Ramos (cell line): Measurements from ENCODE around the gene CDH22.

ENCODE experiments used
- in situ Hi-C: fragments of 300-500 bp; cut with MboI; formaldehyde crosslinking; loops from one replicate; pipeline ENCODE4 v1.14.3; 2022; ENCODE audit warnings: low sequenced_read_pairs; ENCODE audit not compliant: unreplicated experiment

The CDH22 gene

GRCh38 chr20:46178891-46179290, 129.4 kb downstream of the CDH22 start:
- in situ Hi-C loops = no loop called here

GRCh38 chr20:46177768-46178167, 130.5 kb downstream of the CDH22 start:
- in situ Hi-C loops = no loop called here

DNA sequence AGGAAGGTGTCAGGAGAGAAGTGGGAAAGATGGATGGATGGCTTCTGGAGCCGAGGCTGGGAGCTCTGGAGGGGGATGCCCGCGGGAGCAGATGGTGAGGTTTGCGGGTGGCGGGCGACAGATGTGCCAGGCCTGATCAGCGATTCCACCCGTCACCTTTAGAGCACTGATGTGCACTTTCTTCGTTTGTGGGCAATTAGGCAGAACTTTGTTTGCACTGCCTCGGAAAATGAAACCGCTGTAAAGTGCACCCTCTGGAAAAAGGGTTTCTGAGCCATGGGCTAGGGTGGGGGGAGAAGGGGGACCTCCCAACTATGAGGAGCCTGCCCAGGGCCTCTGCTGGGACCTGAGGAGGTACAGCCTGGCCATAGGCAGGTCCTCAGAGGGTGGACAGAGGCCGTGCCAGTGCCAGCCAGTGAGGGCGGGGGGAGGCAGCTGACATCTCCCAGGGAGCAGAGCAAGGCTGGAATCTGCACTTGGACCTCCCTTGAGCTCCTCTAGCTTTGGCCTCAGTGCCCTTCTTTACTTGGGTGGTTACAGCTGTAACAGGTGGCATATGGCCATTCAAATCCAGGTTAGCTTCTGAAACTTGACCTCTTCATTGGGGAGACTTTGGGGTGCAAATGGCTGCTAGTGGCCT, 131.4 kb downstream of the CDH22 start:
- in situ Hi-C loops = no loop called here

DNA sequence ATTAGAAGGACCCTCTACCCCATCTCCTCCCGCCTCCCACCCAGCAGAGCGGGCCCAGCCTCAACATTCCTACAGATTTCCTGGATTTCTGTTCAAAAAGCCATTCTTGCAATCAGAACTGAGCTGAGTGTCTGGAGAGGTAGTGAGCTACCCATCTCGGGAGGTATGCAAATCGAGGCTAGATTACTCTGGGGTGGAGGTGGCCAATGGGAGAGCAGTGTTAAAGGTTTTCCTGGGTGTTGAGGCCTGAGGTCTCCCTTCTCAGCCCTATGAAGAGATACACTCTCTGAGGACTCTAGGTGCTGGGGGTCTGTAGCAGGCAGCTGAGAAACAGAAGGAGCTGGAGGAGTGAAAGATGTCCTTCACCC, 133.2 kb downstream of the CDH22 start:
- in situ Hi-C loops = no loop called here

- in situ Hi-C loops = no loop called here
These were observed 133.7 kb downstream of the CDH22 start for GRCh38 chr20:46174469-46175126.

- in situ Hi-C loops = no loop called here
These were observed 134.4 kb downstream of the CDH22 start for GRCh38 chr20:46173652-46174468.

DNA sequence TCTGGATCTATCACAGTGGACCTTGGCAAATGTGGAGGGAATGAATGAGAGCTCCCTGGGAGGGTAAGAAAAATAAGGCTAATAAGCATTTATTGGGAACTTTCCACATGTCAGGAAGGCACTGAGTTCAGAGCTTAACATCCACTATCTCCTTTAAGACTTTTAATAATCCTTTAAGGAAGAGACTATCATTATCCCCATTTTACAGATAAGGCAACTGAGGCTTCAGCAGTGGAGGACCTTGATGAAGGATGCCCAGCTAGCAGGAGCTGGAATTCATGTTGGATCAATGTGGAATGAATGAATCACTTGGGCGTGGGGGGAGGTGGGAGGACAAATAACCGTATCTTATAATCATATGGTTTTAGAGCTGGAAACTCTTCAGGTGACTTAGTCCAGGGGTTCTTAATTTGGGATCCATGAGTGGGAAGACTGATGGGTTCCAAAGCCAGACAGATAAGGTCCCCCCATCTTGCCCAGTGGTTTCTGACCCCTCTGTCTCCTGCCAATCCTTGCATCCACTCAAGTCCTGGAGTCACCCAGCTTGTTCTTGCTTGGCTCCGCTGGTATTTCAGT, 135.2 kb downstream of the CDH22 start:
- in situ Hi-C loops = no loop called here

GRCh38 chr20:46172455-46172854, 135.8 kb downstream of the CDH22 start:
- in situ Hi-C loops = no loop called here

GRCh38 chr20:46171909-46172308, 136.4 kb downstream of the CDH22 start:
- in situ Hi-C loops = no loop called here

DNA sequence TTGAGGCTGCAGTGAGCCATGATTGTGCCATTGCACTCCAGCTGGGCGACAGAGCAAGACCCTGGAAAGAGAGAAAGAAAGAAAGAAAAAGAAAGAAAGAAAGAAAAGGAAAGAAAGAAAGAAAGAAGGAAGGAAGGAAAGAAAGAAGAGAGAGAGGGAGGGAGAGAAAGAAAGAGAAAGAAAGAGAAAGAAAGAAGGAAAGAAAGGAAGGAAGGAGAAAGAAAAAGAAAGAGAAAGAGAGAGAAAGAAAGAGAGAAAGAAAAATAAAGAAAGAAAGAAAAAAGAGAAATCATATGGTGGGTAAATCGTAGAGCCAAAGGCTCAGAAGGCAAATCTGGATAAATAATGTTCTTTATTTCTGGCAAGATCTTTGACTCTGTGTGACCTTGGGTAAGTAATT, 136.8 kb downstream of the CDH22 start:
- in situ Hi-C loops = no loop called here

DNA sequence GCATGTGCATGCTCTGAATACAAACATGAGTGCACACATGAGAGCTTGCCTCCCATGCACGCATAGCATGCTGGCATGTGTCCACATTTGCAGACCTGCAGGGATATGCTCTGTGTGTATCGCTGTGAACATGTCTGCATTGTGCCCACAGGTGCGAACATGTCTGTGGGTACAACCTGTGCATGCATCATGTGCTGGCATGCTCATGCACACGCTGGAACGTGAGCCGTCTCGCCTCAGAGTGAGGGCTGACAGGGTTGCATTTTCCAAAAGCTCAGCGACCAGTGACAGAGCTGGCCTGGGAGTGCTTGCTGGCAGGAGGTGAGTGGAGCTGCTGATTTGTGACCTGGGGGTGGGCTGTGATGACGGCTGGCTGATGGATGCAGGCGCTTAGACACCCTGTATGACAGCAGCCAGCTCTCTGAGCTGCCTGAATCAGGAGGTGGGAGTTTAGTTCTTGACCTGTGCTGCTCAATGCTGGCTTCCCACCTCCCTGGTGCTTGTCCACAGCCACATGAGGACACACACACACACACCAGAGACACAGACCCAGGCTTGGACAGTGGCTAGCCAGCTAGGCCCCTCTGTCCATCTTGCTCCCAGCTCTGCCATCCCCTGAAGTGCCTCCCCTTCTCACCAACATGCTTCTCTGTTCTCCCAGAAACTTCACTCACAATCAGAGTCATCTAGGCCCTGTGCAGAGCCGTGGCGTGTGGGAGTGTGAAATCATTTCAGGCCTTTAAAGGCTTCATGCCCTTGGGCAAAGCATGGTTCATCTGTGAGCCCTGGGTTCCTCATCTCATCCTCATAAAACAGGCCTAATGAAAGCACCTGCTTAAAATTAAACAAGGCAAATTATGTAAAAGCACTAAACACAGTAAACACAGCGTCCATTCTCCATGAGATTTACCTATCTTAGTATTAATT, 138.8 kb downstream of the CDH22 start:
- in situ Hi-C loops = no loop called here

GRCh38 chr20:46168438-46168837, 139.9 kb downstream of the CDH22 start:
- in situ Hi-C loops = no loop called here

GRCh38 chr20:46167080-46167479, 141.2 kb downstream of the CDH22 start:
- in situ Hi-C loops = no loop called here

GRCh38 chr20:46164254-46164653, 144.0 kb downstream of the CDH22 start:
- in situ Hi-C loops = no loop called here

GRCh38 chr20:46161921-46162320, 146.4 kb downstream of the CDH22 start:
- in situ Hi-C loops = no loop called here

DNA sequence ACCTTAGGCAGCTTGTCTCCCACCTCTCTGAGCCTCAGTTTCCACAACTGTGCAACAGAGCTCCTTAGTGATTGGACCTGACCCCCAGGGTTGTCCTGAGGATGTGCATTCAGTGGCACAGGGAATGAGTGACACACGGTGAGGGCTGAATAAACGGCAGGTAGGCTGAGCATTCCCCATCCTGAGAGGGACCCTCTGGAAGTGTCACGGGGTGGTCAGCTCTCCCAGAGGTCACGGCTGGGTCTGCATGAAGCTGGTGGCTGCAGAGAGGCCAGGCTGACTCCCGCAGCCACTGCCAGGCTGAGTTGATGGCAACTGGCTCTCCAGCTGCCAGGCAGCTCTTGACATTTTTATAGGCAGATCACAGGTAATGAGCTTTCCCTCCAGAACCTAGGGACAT, 147.6 kb downstream of the CDH22 start:
- in situ Hi-C loops = no loop called here

DNA sequence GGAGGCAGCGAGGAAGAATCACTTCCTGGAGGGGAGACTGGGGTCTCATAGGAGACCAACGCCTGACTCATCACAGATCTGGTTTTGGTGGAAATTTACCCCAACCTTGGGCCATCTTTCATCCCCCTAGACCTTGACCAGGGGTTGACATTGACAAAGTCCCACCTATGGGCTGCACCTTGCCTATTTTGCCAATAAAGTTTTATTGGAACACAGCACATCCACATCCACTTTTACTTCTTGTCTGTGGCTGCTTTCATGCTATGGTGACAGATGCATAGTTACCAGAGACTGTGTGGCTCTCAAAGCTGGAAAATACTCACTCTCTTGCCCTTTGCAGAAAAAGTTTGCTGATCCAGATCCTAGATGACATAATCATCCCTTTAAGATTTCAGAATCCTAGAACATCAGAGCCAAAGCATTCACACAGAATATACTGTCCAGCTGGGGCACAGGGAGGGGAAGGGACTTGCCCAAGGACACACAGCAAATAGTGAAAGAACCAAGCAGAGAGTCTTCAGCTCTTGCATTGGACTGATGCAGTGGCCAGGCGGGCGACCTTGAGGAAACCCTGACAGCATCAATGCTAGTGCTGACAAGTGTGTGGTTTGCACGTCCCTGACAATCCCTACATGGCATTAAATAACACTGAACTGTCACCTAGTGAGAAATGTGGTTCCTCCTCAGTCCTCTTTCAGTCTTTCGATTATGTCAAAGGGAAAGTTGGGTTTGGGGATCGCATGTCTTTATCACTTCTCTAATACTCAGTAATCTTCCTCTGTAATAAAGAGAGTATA, 149.0 kb downstream of the CDH22 start:
- in situ Hi-C loops = no loop called here

- in situ Hi-C loops = no loop called here
These were observed 149.8 kb downstream of the CDH22 start for GRCh38 chr20:46158476-46158987.

- in situ Hi-C loops = no loop called here
These were observed 150.7 kb downstream of the CDH22 start for GRCh38 chr20:46157625-46158024.
